WTC11 (cell line): ENCODE results near the gene RBM8A.

Source experiments
- CTCF ChIP-seq: fragments of 200-600 bp; IDR thresholded peaks from 2 replicates; pipeline ENCODE4 v1.8.0; 2022; ENCODE audit warnings: antibody characterized with exemption
- ETV6 ChIP-seq: sonication (generic); formaldehyde crosslinking; IDR thresholded peaks from 2 replicates; pipeline ENCODE4 v1.8.1; 2022; ENCODE audit warnings: mild to moderate bottlenecking, missing genetic modification reagents
- FOXP1 ChIP-seq: sonication (generic); formaldehyde crosslinking; IDR thresholded peaks from 2 replicates; pipeline ENCODE4 v1.8.0; 2022; ENCODE audit warnings: missing genetic modification reagents, mild to moderate bottlenecking, moderate library complexity, borderline replicate concordance
- MAX ChIP-seq: sonication (generic); formaldehyde crosslinking; IDR thresholded peaks from 2 replicates; pipeline ENCODE4 v1.8.0; 2022; ENCODE audit warnings: mild to moderate bottlenecking, missing genetic modification reagents
- NFYB ChIP-seq: sonication (generic); formaldehyde crosslinking; conservative IDR thresholded peaks from 2 replicates; pipeline ENCODE4 v1.8.0; 2022; ENCODE audit warnings: low read depth, missing genetic modification reagents
- NR3C1 ChIP-seq: sonication (generic); formaldehyde crosslinking; conservative IDR thresholded peaks from 2 replicates; pipeline ENCODE4 v1.8.1; 2023; ENCODE audit warnings: low read depth, mild to moderate bottlenecking, missing genetic modification reagents
- SMAD4 ChIP-seq: sonication (generic); formaldehyde crosslinking; IDR thresholded peaks from 2 replicates; pipeline ENCODE4 v1.8.0; 2022; ENCODE audit warnings: mild to moderate bottlenecking, missing genetic modification reagents
- SP1 ChIP-seq: sonication (generic); formaldehyde crosslinking; conservative IDR thresholded peaks from 2 replicates; pipeline ENCODE4 v1.8.1; 2022; ENCODE audit warnings: missing genetic modification reagents
- ZNF121 ChIP-seq: sonication (generic); formaldehyde crosslinking; IDR thresholded peaks from 2 replicates; pipeline ENCODE4 v1.8.0; 2023; ENCODE audit warnings: missing genetic modification reagents
- ZNF232 ChIP-seq: sonication (generic); formaldehyde crosslinking; IDR thresholded peaks from 2 replicates; pipeline ENCODE4 v1.8.0; 2022; ENCODE audit warnings: mild to moderate bottlenecking, missing genetic modification reagents
- ZNF512 ChIP-seq: sonication (generic); formaldehyde crosslinking; IDR thresholded peaks from 2 replicates; pipeline ENCODE4 v1.8.1; 2022; ENCODE audit warnings: missing genetic modification reagents, borderline replicate concordance
- TF ChIP-seq, protein P1 (sequence below): sonication (generic); formaldehyde crosslinking; IDR thresholded peaks from 2 replicates; pipeline ENCODE4 v1.8.1; 2022; ENCODE audit warnings: mild to moderate bottlenecking, missing genetic modification reagents, moderate library complexity, borderline replicate concordance
- TF ChIP-seq, protein P2 (sequence below): sonication (generic); formaldehyde crosslinking; IDR thresholded peaks from 2 replicates; pipeline ENCODE4 v1.8.1; 2022; ENCODE audit warnings: low read depth, mild to moderate bottlenecking, moderate library complexity, missing genetic modification reagents, borderline replicate concordance
- TF ChIP-seq, protein P3 (sequence below): fragments of 250-450 bp; sonication (Bioruptor Pico); IDR thresholded peaks from 2 replicates; pipeline ENCODE4 v1.9.0; 2021; ENCODE audit warnings: moderate library complexity, mild to moderate bottlenecking, inconsistent platforms, borderline replicate concordance

- TF ChIP-seq ZNF232 (CRISPR knock-in tag) (no peak), CTCF (no peak), MAX (CRISPR knock-in tag) (no peak), SMAD4 (no peak), SP1 (CRISPR knock-in tag) (no peak), NFYB (CRISPR knock-in tag) (no peak), NR3C1 (CRISPR knock-in tag) (no peak), ETV6 (no peak), ZNF121 (no peak), ZNF512 (CRISPR knock-in tag) (no peak), FOXP1 (no peak)
- TF ChIP-seq, protein P1, sequence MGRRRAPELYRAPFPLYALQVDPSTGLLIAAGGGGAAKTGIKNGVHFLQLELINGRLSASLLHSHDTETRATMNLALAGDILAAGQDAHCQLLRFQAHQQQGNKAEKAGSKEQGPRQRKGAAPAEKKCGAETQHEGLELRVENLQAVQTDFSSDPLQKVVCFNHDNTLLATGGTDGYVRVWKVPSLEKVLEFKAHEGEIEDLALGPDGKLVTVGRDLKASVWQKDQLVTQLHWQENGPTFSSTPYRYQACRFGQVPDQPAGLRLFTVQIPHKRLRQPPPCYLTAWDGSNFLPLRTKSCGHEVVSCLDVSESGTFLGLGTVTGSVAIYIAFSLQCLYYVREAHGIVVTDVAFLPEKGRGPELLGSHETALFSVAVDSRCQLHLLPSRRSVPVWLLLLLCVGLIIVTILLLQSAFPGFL (CRISPR knock-in tag), result no peak
- TF ChIP-seq, protein P2, sequence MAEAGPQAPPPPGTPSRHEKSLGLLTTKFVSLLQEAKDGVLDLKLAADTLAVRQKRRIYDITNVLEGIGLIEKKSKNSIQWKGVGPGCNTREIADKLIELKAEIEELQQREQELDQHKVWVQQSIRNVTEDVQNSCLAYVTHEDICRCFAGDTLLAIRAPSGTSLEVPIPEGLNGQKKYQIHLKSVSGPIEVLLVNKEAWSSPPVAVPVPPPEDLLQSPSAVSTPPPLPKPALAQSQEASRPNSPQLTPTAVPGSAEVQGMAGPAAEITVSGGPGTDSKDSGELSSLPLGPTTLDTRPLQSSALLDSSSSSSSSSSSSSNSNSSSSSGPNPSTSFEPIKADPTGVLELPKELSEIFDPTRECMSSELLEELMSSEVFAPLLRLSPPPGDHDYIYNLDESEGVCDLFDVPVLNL, result no peak
- TF ChIP-seq, protein P3, sequence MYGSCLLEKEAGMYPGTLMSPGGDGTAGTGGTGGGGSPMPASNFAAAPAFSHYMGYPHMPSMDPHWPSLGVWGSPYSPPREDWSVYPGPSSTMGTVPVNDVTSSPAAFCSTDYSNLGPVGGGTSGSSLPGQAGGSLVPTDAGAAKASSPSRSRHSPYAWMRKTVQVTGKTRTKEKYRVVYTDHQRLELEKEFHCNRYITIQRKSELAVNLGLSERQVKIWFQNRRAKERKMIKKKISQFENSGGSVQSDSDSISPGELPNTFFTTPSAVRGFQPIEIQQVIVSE (CRISPR knock-in tag), result no peak
These were observed 29.6 kb upstream of the RBM8A start for GRCh38 chr1:145956781-145957442.
